Astrocyte (in vitro differentiated cells and primary cell): ENCODE measurements around the gene PODN. TPM values are rescaled to one million over a fixed set of nuclear protein-coding genes. Genes with fewer than 3 reads are reported as not detected.

ENCODE experiments used
- DNase-seq: peaks from one replicate; pipeline ENCODE4 v3.0.0-alpha.2; 2010; ENCODE audit warnings: low read depth
- FAIRE-seq: peaks from 2 replicates; lab custom pipeline; 2011; peaks lifted over from hg19 to GRCh38; lab: Jason Lieb, UNC
- H2AFZ ChIP-seq: 2 replicates; pipeline ENCODE4 v1.6.0; 2012; ENCODE audit warnings: low read depth, low read length, inconsistent platforms
- H3K27ac ChIP-seq: 2 replicates; pipeline ENCODE4 v1.5.1; 2011; ENCODE audit warnings: low read depth, low read length, inconsistent platforms
- H3K27me3 ChIP-seq: 2 replicates; pipeline ENCODE4 v1.6.0; 2011; ENCODE audit warnings: low read length, inconsistent platforms; ENCODE audit not compliant: insufficient read depth
- H3K36me3 ChIP-seq: 2 replicates; pipeline ENCODE4 v1.5.1; 2011; ENCODE audit warnings: low read length, inconsistent platforms; ENCODE audit not compliant: insufficient read depth
- H3K4me1 ChIP-seq: 2 replicates; pipeline ENCODE4 v1.5.1; 2011; ENCODE audit warnings: low read length, inconsistent platforms; ENCODE audit not compliant: insufficient read depth
- H3K4me2 ChIP-seq: 2 replicates; pipeline ENCODE4 v1.6.0; 2012; ENCODE audit warnings: low read length, inconsistent platforms
- H3K4me3 ChIP-seq: 2 replicates; pipeline ENCODE4 v1.5.1; 2011; ENCODE audit warnings: low read depth, mild to moderate bottlenecking, low read length, inconsistent platforms; ENCODE audit not compliant: insufficient read depth
- H3K79me2 ChIP-seq: 2 replicates; pipeline ENCODE4 v1.6.0; 2012; ENCODE audit warnings: mild to moderate bottlenecking, low read length, inconsistent platforms; ENCODE audit not compliant: insufficient read depth
- H3K9ac ChIP-seq: 2 replicates; pipeline ENCODE4 v1.6.0; 2012; ENCODE audit warnings: mild to moderate bottlenecking, low read length, inconsistent platforms
- H3K9me3 ChIP-seq: 2 replicates; pipeline ENCODE4 v1.5.1; 2012; ENCODE audit warnings: low read depth, mild to moderate bottlenecking, low read length, inconsistent platforms; ENCODE audit not compliant: insufficient read depth
- H4K20me1 ChIP-seq: 2 replicates; pipeline ENCODE4 v1.6.0; 2012; ENCODE audit warnings: low read length, inconsistent platforms; ENCODE audit not compliant: insufficient read depth
- H3K27ac Mint-ChIP-seq: one replicate; pipeline ENCODE4 v1.8.0; 2021; ENCODE audit warnings: mild to moderate bottlenecking, mixed read lengths; ENCODE audit not compliant: unreplicated experiment
- H3K27me3 Mint-ChIP-seq: one replicate; pipeline ENCODE4 v1.8.0; 2021; ENCODE audit warnings: low read depth, mixed read lengths; ENCODE audit not compliant: unreplicated experiment
- H3K36me3 Mint-ChIP-seq: one replicate; pipeline ENCODE4 v1.8.0; 2021; ENCODE audit warnings: low read depth, mixed read lengths; ENCODE audit not compliant: unreplicated experiment
- H3K4me1 Mint-ChIP-seq: one replicate; pipeline ENCODE4 v1.8.0; 2021; ENCODE audit warnings: low read depth, mixed read lengths; ENCODE audit not compliant: unreplicated experiment
- H3K4me3 Mint-ChIP-seq: one replicate; pipeline ENCODE4 v1.8.0; 2021; ENCODE audit warnings: mild to moderate bottlenecking, moderate library complexity, mixed read lengths; ENCODE audit not compliant: unreplicated experiment
- H3K9me3 Mint-ChIP-seq: one replicate; pipeline ENCODE4 v1.8.0; 2021; ENCODE audit warnings: mild to moderate bottlenecking, mixed read lengths; ENCODE audit not compliant: unreplicated experiment
- EZH2 ChIP-seq: IDR thresholded peaks from 2 replicates; pipeline ENCODE4 v1.6.1; 2012; ENCODE audit warnings: mild to moderate bottlenecking, low read length, inconsistent platforms; ENCODE audit not compliant: insufficient read depth
- total RNA-seq: library from RNA; stranded (reverse); gene quantifications from 2 replicates; pipeline ENCODE4 v1.2.1, GENCODE V29; 2021
- TF ChIP-seq, protein P1 (sequence below): IDR thresholded peaks from 2 replicates; pipeline ENCODE4 v1.5.1; 2011; ENCODE audit warnings: low read depth, mild to moderate bottlenecking, inconsistent platforms, low read length, moderate library complexity; ENCODE audit not compliant: insufficient read depth

The PODN gene
- total RNA-seq, 1 donor from 2014 or later = 2.6 TPM

DNA sequence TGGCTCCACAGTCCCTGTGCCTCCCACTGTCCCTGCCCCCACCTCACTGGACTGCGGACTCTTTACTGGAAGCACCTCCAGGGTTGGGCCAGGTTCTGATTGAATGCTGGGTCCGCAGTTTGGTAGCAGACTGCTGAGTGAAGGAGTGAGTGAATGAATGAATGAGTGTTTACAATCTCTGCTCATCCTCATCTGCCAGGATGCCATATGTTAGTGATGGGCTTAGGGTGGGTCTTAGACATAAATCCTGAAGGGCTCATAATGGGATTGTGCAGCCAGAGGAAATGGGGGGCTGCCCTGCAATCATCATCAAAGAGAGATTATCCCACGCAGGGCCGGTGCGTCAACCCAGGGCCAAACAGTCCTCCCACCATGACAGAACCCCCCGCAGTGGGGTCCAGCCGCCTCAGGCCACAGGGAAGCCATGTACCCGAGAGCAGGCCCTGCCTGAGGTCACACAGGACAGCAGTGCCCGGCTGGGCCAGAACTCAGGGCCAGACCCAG lies 54.3 kb downstream of the PODN start:
- Histone ChIP-seq H3K9me3 (peaks cover 8% of the 10 kb centered on the region), H3K27ac (no peak overlapping the region), H3K9ac (no peak overlapping the region), H3K36me3 (no peaks in the 10 kb centered on the region), H3K4me3 (no peak overlapping the region), H3K4me2 (no peak overlapping the region), H2AFZ (no peak overlapping the region), H4K20me1 (no peaks in the 10 kb centered on the region), H3K27me3 (no peaks in the 10 kb centered on the region), H3K4me1 (peaks cover 8% of the 10 kb centered on the region), H3K79me2 (no peaks in the 10 kb centered on the region)
- Mint-ChIP-seq H3K9me3 (peaks cover 11% of the 10 kb centered on the region), H3K27ac (peak overlapping the region; percentile 53), H3K36me3 (peaks cover 10% of the 10 kb centered on the region), H3K4me3 (no peak overlapping the region), H3K27me3 (peaks cover 13% of the 10 kb centered on the region), H3K4me1 (peaks cover 19% of the 10 kb centered on the region)
- FAIRE-seq = no peak
- DNase-seq = no peak
- TF ChIP-seq EZH2 = no peak
- TF ChIP-seq, protein P1, sequence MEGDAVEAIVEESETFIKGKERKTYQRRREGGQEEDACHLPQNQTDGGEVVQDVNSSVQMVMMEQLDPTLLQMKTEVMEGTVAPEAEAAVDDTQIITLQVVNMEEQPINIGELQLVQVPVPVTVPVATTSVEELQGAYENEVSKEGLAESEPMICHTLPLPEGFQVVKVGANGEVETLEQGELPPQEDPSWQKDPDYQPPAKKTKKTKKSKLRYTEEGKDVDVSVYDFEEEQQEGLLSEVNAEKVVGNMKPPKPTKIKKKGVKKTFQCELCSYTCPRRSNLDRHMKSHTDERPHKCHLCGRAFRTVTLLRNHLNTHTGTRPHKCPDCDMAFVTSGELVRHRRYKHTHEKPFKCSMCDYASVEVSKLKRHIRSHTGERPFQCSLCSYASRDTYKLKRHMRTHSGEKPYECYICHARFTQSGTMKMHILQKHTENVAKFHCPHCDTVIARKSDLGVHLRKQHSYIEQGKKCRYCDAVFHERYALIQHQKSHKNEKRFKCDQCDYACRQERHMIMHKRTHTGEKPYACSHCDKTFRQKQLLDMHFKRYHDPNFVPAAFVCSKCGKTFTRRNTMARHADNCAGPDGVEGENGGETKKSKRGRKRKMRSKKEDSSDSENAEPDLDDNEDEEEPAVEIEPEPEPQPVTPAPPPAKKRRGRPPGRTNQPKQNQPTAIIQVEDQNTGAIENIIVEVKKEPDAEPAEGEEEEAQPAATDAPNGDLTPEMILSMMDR = no peak

DNA sequence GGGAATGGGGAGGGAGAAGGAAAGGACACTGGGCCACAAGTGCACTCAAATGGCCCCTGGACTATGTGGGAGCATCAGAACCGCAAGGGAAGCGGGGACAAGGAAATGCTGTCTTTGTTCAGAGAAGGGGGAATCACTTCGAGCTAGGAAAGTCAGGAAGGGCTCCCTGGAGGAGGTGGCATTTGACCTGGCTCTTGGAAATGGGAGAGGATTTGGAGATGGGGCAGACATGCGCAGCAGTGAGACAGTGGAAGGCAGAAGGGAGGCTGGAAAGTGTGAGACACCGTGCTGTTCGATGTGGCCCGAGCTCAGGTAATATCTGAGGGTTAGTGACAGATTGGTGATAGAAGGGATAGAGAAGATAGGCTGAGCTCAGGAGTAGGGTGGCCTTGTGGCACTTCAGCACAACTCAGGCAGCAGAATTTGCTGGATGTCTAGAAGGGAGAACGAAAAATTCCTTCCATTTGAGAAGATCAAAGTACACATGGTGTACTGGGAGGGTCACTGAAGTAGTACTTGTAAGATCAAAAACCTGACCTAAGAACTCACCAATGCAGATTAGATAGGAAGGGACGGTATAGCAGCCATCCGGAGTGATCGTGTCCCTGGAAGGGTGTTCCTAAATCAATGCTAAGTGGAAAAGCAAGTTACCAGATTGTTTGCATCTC lies 55.1 kb downstream of the PODN start:
- H3K27me3 ChIP-seq = no peaks in the 10 kb centered on the region
- no peak overlapping the region for H3K9ac ChIP-seq
- Mint-ChIP-seq H3K4me3 (no peak overlapping the region), H3K27ac (peak overlapping the region; percentile 48), H3K27me3 (peaks cover 13% of the 10 kb centered on the region), H3K4me1 (peaks cover 26% of the 10 kb centered on the region), H3K9me3 (peaks cover 4% of the 10 kb centered on the region), H3K36me3 (peaks cover 3% of the 10 kb centered on the region)
- H3K36me3 ChIP-seq = no peaks in the 10 kb centered on the region
- no peak for FAIRE-seq
- no peak overlapping the region for H3K27ac ChIP-seq
- no peak for DNase-seq
- no peaks in the 10 kb centered on the region for H3K79me2 ChIP-seq
- no peak for TF ChIP-seq EZH2
- TF ChIP-seq, protein P1 = no peak
- H2AFZ ChIP-seq = no peak overlapping the region
- peaks cover 2% of the 10 kb centered on the region for H3K9me3 ChIP-seq
- no peaks in the 10 kb centered on the region for H4K20me1 ChIP-seq
- no peak overlapping the region for H3K4me3 ChIP-seq
- no peak overlapping the region for H3K4me2 ChIP-seq
- peaks cover 15% of the 10 kb centered on the region for H3K4me1 ChIP-seq

GRCh38 chr1:53117836-53118235 lies 55.8 kb downstream of the PODN start:
- Histone ChIP-seq H3K9ac (no peak overlapping the region), H3K4me3 (no peak overlapping the region), H3K27ac (no peak overlapping the region), H4K20me1 (no peaks in the 10 kb centered on the region), H2AFZ (no peak overlapping the region), H3K79me2 (no peaks in the 10 kb centered on the region), H3K27me3 (no peaks in the 10 kb centered on the region), H3K4me2 (no peak overlapping the region), H3K4me1 (peaks cover 19% of the 10 kb centered on the region), H3K9me3 (no peaks in the 10 kb centered on the region), H3K36me3 (no peaks in the 10 kb centered on the region)
- no peaks in the 10 kb centered on the region for H3K36me3 Mint-ChIP-seq
- DNase-seq (no peak), FAIRE-seq (no peak)
- TF ChIP-seq, protein P1 = no peak
- TF ChIP-seq EZH2 = no peak
- H3K4me3 Mint-ChIP-seq = no peak overlapping the region
- peaks cover 27% of the 10 kb centered on the region for H3K4me1 Mint-ChIP-seq
- H3K27me3 Mint-ChIP-seq = peaks cover 13% of the 10 kb centered on the region
- H3K27ac Mint-ChIP-seq = no peak overlapping the region
- H3K9me3 Mint-ChIP-seq = no peaks in the 10 kb centered on the region
